Muscle layer of duodenum (tissue), 2 donors: Measurements from ENCODE around the gene DNAH2.

Source experiments
- H3K27ac ChIP-seq: one replicate; pipeline ENCODE4 v1.7.0; 2013; ENCODE audit warnings: mild to moderate bottlenecking, low read length
- H3K27me3 ChIP-seq: one replicate; pipeline ENCODE4 v1.7.0; 2013; ENCODE audit warnings: low read depth, mild to moderate bottlenecking, control low read depth, low read length
- H3K36me3 ChIP-seq, 2 donors: one replicate each; pipeline ENCODE4 v1.7.0; 2013; ENCODE audit warnings: low read length in 2 of 2, control low read depth in 1 of 2, mild to moderate bottlenecking in 1 of 2; ENCODE audit not compliant: insufficient read depth in 2 of 2, control insufficient read depth in 1 of 2
- H3K4me1 ChIP-seq, 2 donors: one replicate each; pipeline ENCODE4 v1.7.0; 2013; ENCODE audit warnings: low read length in 2 of 2, mild to moderate bottlenecking in 2 of 2, control low read depth in 1 of 2, moderate library complexity in 1 of 2; ENCODE audit not compliant: insufficient read depth in 2 of 2, control insufficient read depth in 1 of 2
- H3K4me3 ChIP-seq, 2 donors: one replicate each; pipeline ENCODE4 v1.7.0; 2013; ENCODE audit warnings: low read length in 2 of 2, low read depth in 1 of 2, mild to moderate bottlenecking in 1 of 2
- H3K9me3 ChIP-seq, 2 donors: one replicate each; pipeline ENCODE4 v1.7.0; 2013; ENCODE audit warnings: low read length in 2 of 2, control low read depth in 1 of 2, mild to moderate bottlenecking in 1 of 2; ENCODE audit not compliant: control insufficient read depth in 1 of 2
- donor health status: healthy.

Gene DNAH2

DNA sequence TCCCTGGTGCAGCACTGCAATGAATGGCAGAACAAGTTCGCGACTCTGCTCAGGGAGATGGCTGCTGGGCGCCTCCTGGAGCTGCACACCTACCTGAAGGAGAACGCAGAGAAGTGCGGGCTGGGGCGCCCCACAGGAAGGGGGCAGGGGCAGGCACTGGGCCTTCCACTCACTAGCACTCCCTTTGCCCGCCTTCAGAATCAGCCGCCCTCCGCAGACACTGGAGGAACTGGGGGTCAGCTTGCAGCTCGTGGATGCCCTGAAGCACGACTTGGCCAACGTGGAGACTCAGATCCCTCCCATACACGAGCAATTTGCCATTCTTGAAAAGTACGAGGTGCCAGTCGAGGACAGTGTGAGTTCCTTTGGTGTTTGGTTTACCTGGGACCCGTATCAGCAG is 46.4 kb downstream of the DNAH2 start:
- Histone ChIP-seq H3K9me3 (no peaks in the 10 kb centered on the region), H3K27ac (no peak overlapping the region), H3K4me1 (no peaks in the 10 kb centered on the region), H3K4me3 (no peak overlapping the region), H3K27me3 (no peaks in the 10 kb centered on the region), H3K36me3 (no peaks in the 10 kb centered on the region)

DNA sequence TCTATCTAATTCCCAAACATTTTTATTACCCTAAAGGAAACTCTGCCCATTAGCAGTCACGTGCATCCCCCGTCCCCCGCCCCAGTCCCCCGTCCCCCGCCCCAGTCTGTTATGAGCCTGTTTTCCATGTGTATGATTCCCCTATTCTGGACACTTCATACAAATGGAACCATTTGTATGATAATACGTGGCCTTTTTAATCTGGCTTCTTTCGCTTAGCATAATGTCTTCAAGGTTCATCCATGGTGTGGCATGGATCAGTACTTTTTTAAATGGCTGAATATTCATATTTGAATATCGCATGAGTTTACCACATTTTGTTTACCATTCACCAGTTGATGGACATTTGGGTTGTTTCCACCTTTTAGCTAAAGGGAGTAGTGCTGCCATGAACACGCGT is 49.5 kb downstream of the DNAH2 start:
- Histone ChIP-seq H3K27me3 (no peaks in the 10 kb centered on the region), H3K4me1 (no peaks in the 10 kb centered on the region), H3K36me3 (no peaks in the 10 kb centered on the region), H3K9me3 (no peaks in the 10 kb centered on the region), H3K27ac (no peak overlapping the region), H3K4me3 (no peak overlapping the region)

DNA sequence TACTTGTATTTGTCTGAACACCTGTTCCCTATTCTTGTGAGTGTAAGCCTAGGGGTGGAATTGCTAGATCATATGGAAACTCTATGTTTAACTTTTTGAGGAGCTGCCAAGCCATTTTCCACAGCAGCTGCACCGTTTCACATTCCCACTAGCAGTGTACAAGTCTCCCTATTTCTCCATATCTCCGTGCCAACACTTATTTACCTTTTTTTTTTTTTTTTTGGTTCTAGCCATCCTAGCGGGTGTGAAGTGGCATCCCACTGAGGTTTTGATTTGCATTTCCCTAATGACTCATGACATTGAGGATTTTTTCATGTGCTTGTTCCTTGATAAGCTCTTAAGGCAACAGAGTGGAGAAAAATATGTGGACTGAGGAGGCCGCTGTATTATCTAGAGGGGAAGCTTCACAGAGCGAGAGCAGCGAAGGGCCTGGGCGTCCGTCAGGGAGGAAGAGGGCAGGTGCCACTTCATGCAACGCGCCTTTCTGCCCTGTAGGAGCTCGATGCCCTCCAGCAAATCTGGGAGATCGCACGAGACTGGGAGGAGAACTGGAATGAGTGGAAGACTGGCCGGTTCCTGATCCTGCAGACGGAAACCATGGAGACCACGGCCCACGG is 50.0 kb downstream of the DNAH2 start:
- Histone ChIP-seq H3K27ac (no peak overlapping the region), H3K4me3 (no peak overlapping the region), H3K9me3 (no peaks in the 10 kb centered on the region), H3K27me3 (no peaks in the 10 kb centered on the region), H3K4me1 (no peaks in the 10 kb centered on the region), H3K36me3 (no peaks in the 10 kb centered on the region)

DNA sequence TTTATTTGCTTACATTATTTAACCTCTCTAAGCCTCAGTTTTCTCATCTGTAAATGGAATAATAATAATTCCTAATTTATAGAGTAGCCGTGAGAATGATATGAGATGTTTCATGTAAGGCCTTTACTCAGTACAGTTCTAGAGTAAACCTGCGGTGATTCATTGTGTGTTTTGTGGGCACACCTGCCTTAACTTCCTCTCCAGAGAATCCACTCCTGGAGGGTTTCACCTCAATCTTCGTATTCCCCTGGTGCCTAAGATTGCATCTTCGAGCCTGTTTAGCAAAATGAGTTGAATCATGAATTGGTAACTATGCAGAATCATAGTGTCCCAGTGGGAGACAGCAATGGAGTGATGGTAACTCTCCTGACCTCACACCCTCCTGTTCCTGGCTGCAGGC is 52.3 kb downstream of the DNAH2 start:
- no peak overlapping the region for H3K4me3 ChIP-seq
- no peaks in the 10 kb centered on the region for H3K36me3 ChIP-seq
- H3K4me1 ChIP-seq: no peaks in the 10 kb centered on the region
- no peaks in the 10 kb centered on the region for H3K27me3 ChIP-seq
- no peak overlapping the region for H3K27ac ChIP-seq
- H3K9me3 ChIP-seq: no peaks in the 10 kb centered on the region

DNA sequence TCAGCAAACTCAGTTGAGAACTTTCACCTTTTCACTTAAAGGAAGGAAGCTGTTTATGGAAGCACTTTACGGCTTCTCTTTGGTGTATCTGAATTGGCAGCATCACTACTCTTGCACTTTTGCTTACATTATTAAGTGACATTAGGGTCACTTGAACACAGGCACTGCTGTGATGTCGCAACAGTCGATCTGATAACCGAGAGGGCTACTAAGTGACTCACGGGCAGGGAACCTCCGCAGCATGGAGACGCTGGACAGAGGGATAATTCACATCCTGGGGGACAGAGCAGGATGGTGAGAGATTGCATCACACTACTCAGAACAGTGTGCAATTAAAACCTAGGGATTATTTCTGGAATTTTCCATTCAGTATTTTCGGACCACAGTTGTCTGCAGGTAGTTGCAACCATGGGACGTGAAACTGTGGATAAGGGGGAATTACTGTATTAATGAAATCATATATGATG is 56.5 kb downstream of the DNAH2 start:
- H3K9me3 ChIP-seq: no peaks in the 10 kb centered on the region
- H3K36me3 ChIP-seq: no peaks in the 10 kb centered on the region
- H3K4me3 ChIP-seq: no peak overlapping the region
- no peaks in the 10 kb centered on the region for H3K4me1 ChIP-seq
- H3K27ac ChIP-seq: no peak overlapping the region
- no peaks in the 10 kb centered on the region for H3K27me3 ChIP-seq

DNA sequence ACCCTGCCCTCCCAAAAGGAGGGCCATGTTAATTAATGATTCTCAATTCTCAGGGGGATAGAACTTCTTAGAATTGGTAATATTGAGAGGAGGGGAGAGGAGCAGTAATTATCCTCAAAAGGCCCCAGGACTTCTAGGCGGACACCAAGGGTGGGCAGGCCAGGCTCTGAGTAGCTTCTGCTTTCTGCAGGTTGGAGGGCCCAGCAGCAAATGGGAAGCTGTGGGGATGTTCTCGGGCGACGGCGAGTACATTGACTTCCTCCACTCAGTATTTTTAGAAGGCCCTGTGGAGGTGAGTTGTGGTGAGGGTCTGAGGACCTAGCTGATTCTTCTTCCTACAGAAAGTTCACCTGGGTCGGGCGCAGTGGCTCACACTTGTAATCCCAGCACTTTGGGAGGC is 57.5 kb downstream of the DNAH2 start:
- Histone ChIP-seq H3K4me1 (no peaks in the 10 kb centered on the region), H3K9me3 (no peaks in the 10 kb centered on the region), H3K4me3 (no peak overlapping the region), H3K27me3 (no peaks in the 10 kb centered on the region), H3K36me3 (no peaks in the 10 kb centered on the region), H3K27ac (no peak overlapping the region)

DNA sequence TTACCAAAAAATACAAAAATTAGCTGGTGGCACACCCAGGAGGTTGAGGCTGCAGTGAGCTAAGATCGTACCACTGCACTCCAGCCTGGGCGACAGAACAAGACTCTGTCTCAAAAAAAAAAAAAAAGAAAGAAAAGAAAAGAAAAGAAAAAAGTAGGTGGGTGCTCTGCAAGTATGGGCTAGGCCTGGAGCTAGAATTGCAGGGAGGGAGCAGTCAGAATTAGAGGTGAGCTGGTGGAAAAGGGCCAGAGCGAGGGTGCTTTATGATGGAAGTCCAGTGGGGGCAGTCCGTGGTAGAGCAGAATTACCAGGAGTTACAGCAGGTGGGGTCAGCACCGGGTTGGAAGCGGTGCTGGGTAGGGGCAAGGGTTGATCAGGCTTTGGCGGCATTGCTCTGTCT is 59.5 kb downstream of the DNAH2 start:
- Histone ChIP-seq H3K27ac (no peak overlapping the region), H3K27me3 (no peaks in the 10 kb centered on the region), H3K36me3 (no peaks in the 10 kb centered on the region), H3K9me3 (no peaks in the 10 kb centered on the region), H3K4me1 (no peaks in the 10 kb centered on the region), H3K4me3 (no peak overlapping the region)

DNA sequence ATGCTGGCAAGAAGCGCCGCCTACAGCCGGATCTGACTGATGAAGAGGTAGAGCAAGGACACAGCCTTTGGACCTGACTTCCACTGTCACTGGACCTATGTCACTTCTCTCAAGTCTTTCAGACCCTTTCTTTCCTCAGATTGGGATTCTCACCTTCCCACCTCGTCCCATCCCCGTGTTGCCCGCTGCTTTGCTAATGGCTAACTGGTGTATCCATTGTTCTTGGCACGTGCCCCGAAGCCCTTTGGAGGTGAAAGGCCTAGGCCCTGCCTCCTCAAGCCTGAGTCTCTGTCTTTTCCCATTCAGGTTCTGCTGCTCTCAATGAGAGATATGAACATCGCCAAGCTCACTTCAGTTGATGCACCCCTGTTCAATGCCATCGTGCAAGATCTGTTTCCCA is 63.2 kb downstream of the DNAH2 start:
- Histone ChIP-seq H3K4me3 (no peak overlapping the region), H3K4me1 (no peaks in the 10 kb centered on the region), H3K9me3 (no peaks in the 10 kb centered on the region), H3K27me3 (no peaks in the 10 kb centered on the region), H3K27ac (no peak overlapping the region), H3K36me3 (no peaks in the 10 kb centered on the region)

DNA sequence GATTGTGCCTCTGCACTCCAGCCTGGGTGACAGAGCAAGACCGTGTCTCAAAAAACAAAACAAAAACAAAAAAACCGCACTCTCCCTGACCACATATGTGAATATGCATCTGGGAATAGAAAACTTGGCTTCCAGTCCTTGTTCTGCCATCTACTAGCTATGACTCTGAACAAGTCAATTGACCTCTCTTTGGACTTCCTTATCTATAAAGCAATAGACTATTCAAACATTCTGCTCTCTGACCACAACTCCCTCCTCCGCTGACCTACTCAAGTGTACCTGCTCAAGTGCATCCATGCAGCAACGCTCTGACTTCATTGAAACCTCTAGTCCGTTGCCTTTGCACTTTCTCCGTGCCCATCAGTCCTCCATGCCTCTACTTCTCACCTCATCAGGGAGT is 63.9 kb downstream of the DNAH2 start:
- H3K4me1 ChIP-seq: no peaks in the 10 kb centered on the region
- H3K4me3 ChIP-seq: no peak overlapping the region
- H3K27me3 ChIP-seq: no peaks in the 10 kb centered on the region
- H3K9me3 ChIP-seq: no peaks in the 10 kb centered on the region
- H3K27ac ChIP-seq: no peak overlapping the region
- no peaks in the 10 kb centered on the region for H3K36me3 ChIP-seq

DNA sequence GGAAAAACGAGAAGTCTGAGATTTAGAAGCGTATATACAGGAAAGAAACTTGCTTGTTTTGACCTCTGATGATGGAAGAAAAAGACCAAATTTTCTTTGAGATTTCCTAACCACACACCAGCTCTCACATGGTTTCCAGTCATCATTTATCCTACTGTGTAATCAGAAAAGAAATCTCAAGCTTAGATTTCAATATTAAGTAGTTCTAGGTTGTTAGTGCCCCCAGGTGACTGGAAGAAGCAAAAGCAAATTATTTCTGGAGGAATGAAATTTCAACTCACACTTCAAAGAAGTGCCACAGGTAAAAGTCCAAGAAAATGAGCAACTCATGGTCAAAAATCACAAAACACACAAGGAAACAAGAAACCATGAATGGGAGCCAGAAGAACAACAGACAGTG is 64.7 kb downstream of the DNAH2 start:
- H3K27ac ChIP-seq: no peak overlapping the region
- H3K27me3 ChIP-seq: no peaks in the 10 kb centered on the region
- H3K36me3 ChIP-seq: no peaks in the 10 kb centered on the region
- no peaks in the 10 kb centered on the region for H3K9me3 ChIP-seq
- H3K4me1 ChIP-seq: no peaks in the 10 kb centered on the region
- no peak overlapping the region for H3K4me3 ChIP-seq

DNA sequence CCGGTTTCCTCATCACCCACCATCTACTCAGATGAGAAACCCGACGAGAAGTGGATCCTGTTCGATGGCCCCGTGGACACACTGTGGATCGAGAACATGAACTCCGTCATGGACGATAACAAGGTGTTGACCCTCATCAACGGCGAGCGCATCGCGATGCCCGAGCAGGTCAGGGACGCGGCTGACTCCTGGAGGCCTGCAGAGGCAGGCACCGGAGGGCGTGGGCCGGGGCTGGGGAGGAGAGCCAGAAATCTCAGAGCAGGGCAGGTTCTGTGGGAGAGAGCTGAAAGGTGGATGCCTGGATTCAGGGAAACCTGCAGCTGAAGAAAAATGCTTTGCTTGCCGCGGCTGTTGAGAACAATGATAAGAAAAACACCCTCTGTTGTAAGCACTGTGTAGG is 69.3 kb downstream of the DNAH2 start:
- Histone ChIP-seq H3K36me3 (no peaks in the 10 kb centered on the region), H3K4me3 (no peak overlapping the region), H3K27ac (no peak overlapping the region), H3K9me3 (no peaks in the 10 kb centered on the region), H3K27me3 (no peaks in the 10 kb centered on the region), H3K4me1 (no peaks in the 10 kb centered on the region)

DNA sequence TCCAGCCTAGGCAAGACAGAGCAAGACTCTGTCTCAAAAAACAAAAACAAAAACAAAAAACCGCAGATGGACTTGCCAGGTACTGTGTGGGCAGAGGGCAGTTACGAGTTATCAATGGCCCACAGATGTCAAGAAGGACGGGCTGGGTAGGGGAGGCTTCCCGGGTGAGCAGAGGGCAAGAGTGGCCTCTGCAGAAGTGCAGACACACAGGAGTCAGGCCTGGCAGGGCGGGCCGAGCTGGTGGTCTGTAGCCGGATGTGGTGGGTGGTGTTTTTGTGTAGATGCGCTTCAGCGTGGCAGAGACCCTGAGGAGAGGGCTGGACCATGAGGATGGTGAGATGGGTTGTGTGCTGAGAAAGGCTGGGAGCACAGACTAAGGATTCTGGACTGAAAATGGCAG is 71.6 kb downstream of the DNAH2 start:
- H3K9me3 ChIP-seq: no peaks in the 10 kb centered on the region

More for the DNA sequence above, 71.6 kb downstream of the DNAH2 start:
- Histone ChIP-seq H3K27ac (no peak overlapping the region), H3K27me3 (no peaks in the 10 kb centered on the region), H3K36me3 (no peaks in the 10 kb centered on the region), H3K4me3 (no peak overlapping the region), H3K4me1 (no peaks in the 10 kb centered on the region)
